Liver (tissue), 3 donors: Measurements from ENCODE around the gene IL11.

Source experiments
- FOXA1 ChIP-seq: IDR thresholded peaks from 2 replicates; pipeline ENCODE4 v1.6.1; 2016; ENCODE audit warnings: antibody characterized with exemption
- GABPA ChIP-seq, 2 donors: IDR thresholded peaks in 1 of 2; conservative IDR thresholded peaks in 1 of 2; 2 replicates each; pipeline ENCODE4 v1.6.1; 2016; ENCODE audit warnings: antibody characterized with exemption in 2 of 2, mild to moderate bottlenecking in 1 of 2, moderate library complexity in 1 of 2
- RAD21 ChIP-seq, 2 donors: IDR thresholded peaks; 2 replicates each; pipeline ENCODE4 v1.6.1; 2016; ENCODE audit warnings: antibody characterized with exemption in 2 of 2, mild to moderate bottlenecking in 2 of 2
- SP1 ChIP-seq: IDR thresholded peaks from 2 replicates; pipeline ENCODE4 v1.6.1; 2018; ENCODE audit warnings: antibody characterized with exemption, mild to moderate bottlenecking
- TAF1 ChIP-seq: conservative IDR thresholded peaks from 2 replicates; pipeline ENCODE4 v1.6.1; 2016; ENCODE audit warnings: antibody characterized with exemption, mild to moderate bottlenecking
- TF ChIP-seq, protein P1 (sequence below): fragments of 150-350 bp; IDR thresholded peaks from 2 replicates; pipeline ENCODE4 v1.5.1; 2017; ENCODE audit warnings: improper control_type of control experiment, low read depth, low read length; ENCODE audit not compliant: missing input control
- TF ChIP-seq, protein P2 (sequence below): IDR thresholded peaks from 2 replicates; pipeline ENCODE4 v1.6.1; 2016; ENCODE audit warnings: antibody characterized with exemption, mild to moderate bottlenecking
- TF ChIP-seq, protein P3 (sequence below): IDR thresholded peaks from 2 replicates; pipeline ENCODE4 v1.6.1; 2016; ENCODE audit warnings: antibody characterized with exemption
- TF ChIP-seq, protein P4 (sequence below): IDR thresholded peaks from 2 replicates; pipeline ENCODE4 v1.6.1; 2016; ENCODE audit warnings: antibody characterized with exemption
- donor health status: healthy.
- donor health status: healthy.

DNA sequence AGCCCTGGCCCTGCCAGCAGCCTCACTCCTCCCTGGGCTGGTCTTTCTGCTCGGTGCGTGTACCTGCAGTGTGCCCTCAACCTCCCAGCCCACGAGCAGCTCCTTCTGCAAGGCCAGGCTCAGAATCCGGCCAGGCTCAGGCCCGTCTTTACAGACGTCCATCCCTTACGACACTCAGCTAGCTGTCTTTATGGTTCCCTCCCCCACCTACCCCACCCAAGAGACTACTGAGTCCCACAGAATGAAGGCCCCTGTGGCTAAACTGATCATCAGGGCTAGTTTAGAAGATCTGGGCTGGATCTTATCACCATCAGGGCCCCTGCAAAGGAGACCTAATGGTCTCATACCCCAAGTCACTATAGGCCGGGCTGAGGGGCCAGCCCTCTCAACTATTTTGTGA lies 55.9 kb downstream of the IL11 start:
- TF ChIP-seq, protein P1, sequence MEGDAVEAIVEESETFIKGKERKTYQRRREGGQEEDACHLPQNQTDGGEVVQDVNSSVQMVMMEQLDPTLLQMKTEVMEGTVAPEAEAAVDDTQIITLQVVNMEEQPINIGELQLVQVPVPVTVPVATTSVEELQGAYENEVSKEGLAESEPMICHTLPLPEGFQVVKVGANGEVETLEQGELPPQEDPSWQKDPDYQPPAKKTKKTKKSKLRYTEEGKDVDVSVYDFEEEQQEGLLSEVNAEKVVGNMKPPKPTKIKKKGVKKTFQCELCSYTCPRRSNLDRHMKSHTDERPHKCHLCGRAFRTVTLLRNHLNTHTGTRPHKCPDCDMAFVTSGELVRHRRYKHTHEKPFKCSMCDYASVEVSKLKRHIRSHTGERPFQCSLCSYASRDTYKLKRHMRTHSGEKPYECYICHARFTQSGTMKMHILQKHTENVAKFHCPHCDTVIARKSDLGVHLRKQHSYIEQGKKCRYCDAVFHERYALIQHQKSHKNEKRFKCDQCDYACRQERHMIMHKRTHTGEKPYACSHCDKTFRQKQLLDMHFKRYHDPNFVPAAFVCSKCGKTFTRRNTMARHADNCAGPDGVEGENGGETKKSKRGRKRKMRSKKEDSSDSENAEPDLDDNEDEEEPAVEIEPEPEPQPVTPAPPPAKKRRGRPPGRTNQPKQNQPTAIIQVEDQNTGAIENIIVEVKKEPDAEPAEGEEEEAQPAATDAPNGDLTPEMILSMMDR, result no peak
- TF ChIP-seq SP1, result no peak
- TF ChIP-seq, protein P2, sequence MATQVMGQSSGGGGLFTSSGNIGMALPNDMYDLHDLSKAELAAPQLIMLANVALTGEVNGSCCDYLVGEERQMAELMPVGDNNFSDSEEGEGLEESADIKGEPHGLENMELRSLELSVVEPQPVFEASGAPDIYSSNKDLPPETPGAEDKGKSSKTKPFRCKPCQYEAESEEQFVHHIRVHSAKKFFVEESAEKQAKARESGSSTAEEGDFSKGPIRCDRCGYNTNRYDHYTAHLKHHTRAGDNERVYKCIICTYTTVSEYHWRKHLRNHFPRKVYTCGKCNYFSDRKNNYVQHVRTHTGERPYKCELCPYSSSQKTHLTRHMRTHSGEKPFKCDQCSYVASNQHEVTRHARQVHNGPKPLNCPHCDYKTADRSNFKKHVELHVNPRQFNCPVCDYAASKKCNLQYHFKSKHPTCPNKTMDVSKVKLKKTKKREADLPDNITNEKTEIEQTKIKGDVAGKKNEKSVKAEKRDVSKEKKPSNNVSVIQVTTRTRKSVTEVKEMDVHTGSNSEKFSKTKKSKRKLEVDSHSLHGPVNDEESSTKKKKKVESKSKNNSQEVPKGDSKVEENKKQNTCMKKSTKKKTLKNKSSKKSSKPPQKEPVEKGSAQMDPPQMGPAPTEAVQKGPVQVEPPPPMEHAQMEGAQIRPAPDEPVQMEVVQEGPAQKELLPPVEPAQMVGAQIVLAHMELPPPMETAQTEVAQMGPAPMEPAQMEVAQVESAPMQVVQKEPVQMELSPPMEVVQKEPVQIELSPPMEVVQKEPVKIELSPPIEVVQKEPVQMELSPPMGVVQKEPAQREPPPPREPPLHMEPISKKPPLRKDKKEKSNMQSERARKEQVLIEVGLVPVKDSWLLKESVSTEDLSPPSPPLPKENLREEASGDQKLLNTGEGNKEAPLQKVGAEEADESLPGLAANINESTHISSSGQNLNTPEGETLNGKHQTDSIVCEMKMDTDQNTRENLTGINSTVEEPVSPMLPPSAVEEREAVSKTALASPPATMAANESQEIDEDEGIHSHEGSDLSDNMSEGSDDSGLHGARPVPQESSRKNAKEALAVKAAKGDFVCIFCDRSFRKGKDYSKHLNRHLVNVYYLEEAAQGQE, result no peak
- TF ChIP-seq GABPA (IDR thresholded peaks at IDR 0.05 in 1 of 2, conservative IDR thresholded peaks at IDR 0.05 in 1 of 2), result no peak
- TF ChIP-seq TAF1, result no peak
- TF ChIP-seq, protein P3, sequence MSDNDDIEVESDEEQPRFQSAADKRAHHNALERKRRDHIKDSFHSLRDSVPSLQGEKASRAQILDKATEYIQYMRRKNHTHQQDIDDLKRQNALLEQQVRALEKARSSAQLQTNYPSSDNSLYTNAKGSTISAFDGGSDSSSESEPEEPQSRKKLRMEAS, result no peak
- no peak for TF ChIP-seq FOXA1
- TF ChIP-seq RAD21 (IDR thresholded peaks at IDR 0.05), result no peak
- TF ChIP-seq, protein P4, sequence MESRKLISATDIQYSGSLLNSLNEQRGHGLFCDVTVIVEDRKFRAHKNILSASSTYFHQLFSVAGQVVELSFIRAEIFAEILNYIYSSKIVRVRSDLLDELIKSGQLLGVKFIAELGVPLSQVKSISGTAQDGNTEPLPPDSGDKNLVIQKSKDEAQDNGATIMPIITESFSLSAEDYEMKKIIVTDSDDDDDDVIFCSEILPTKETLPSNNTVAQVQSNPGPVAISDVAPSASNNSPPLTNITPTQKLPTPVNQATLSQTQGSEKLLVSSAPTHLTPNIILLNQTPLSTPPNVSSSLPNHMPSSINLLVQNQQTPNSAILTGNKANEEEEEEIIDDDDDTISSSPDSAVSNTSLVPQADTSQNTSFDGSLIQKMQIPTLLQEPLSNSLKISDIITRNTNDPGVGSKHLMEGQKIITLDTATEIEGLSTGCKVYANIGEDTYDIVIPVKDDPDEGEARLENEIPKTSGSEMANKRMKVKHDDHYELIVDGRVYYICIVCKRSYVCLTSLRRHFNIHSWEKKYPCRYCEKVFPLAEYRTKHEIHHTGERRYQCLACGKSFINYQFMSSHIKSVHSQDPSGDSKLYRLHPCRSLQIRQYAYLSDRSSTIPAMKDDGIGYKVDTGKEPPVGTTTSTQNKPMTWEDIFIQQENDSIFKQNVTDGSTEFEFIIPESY, result no peak
